Esophagus (tissue), 2 donors: ENCODE data around the gene FERMT2. TPM values are rescaled to one million over a fixed set of nuclear protein-coding genes. Genes with fewer than 3 reads are reported as not detected.

Experiments
- H3K27ac ChIP-seq, 2 donors: one replicate each; pipeline ENCODE4 v1.5.1; 2013; ENCODE audit warnings: low read depth in 2 of 2, mild to moderate bottlenecking in 2 of 2, inconsistent platforms in 1 of 2, low read length in 1 of 2, moderate library complexity in 1 of 2
- H3K27me3 ChIP-seq, 2 donors: one replicate each; pipeline ENCODE4 v1.6.1; 2013; ENCODE audit warnings: low read length in 2 of 2, control low read depth in 1 of 2, mild to moderate bottlenecking in 1 of 2; ENCODE audit not compliant: insufficient read depth in 2 of 2, control insufficient read depth in 1 of 2
- H3K36me3 ChIP-seq, 2 donors: one replicate each; pipeline ENCODE4 v1.6.1; 2013; ENCODE audit warnings: low read length in 1 of 2; ENCODE audit not compliant: control insufficient read depth in 2 of 2, insufficient read depth in 2 of 2
- H3K4me1 ChIP-seq, 2 donors: one replicate each; pipeline ENCODE4 v1.6.1; 2013; ENCODE audit warnings: low read length in 1 of 2; ENCODE audit not compliant: control insufficient read depth in 2 of 2, insufficient read depth in 2 of 2
- H3K4me3 ChIP-seq, 2 donors: one replicate each; pipeline ENCODE4 v1.5.1; 2013; ENCODE audit warnings: low read length in 2 of 2, mild to moderate bottlenecking in 2 of 2, low read depth in 1 of 2, moderate library complexity in 1 of 2
- H3K9me3 ChIP-seq, 2 donors: one replicate each; pipeline ENCODE4 v1.6.1; 2013; ENCODE audit warnings: mild to moderate bottlenecking in 2 of 2, low read depth in 1 of 2, low read length in 1 of 2, moderate library complexity in 1 of 2; ENCODE audit not compliant: control insufficient read depth in 2 of 2, insufficient read depth in 1 of 2
- WGBS, 2 donors: extraction: QIAGEN DNeasy Blood & Tissue Kit; methylation state at CpG; one replicate each; pipeline ENCODE4 v1.1.7; 2013; 5-methylcytosine and 5-hydroxymethylcytosine counted together
- polyA plus RNA-seq, 2 donors: library from polyadenylated mRNA; stranded (reverse); fragments of 200-250 nt; gene quantifications; one replicate each; pipeline ENCODE4 v1.2.3, GENCODE V29; 2013
- donor health status: healthy with polysubstance abuse.
- donor health status: Bipolar disorder and iron deficiency.

The FERMT2 gene
- polyA plus RNA-seq, 2 donors: 6.5 to 21.5 TPM

- Histone ChIP-seq H3K4me1 (no peaks in the 10 kb centered on the region), H3K27ac (no peak overlapping the region), H3K9me3 (no peaks in the 10 kb centered on the region), H3K4me3 (no peak overlapping the region), H3K36me3 (no peaks in the 10 kb centered on the region), H3K27me3 (no peaks in the 10 kb centered on the region)
Measured at GRCh38 chr14:52974406-52974805, 23.6 kb upstream of the FERMT2 start.

GRCh38 chr14:52961060-52961639 lies 10.3 kb upstream of the FERMT2 start:
- Histone ChIP-seq H3K4me3 (no peak overlapping the region), H3K36me3 (no peaks in the 10 kb centered on the region), H3K27ac (no peak overlapping the region), H3K27me3 (no peaks in the 10 kb centered on the region), H3K9me3 (no peaks in the 10 kb centered on the region), H3K4me1 (no peaks in the 10 kb centered on the region)
- whole genome bisulfite sequencing, 2 donors: 58 to 72% methylated on average over 4 of the region's 4 CpGs

DNA sequence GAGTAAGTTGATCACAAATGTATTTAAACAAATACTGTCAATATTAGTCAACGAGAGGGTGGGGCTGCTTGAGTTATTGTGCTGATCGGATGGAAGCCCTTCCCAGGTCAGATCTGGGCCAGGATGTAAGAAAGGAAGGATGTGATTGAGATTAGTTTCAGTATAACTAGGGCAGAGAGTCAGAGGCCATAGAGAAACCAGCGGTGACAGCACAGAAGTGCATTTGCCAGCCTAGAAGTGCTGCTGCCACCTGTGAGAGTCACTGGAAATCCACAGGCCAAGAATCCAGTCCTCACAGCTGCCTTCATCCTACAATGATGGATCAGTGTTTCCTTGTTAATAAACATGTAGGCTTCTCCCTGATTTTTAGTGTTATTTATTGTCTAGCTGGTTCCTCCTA lies 9.8 kb upstream of the FERMT2 start:
- Histone ChIP-seq H3K27me3 (no peaks in the 10 kb centered on the region), H3K4me3 (no peak overlapping the region), H3K4me1 (no peaks in the 10 kb centered on the region), H3K27ac (no peak overlapping the region), H3K9me3 (no peaks in the 10 kb centered on the region), H3K36me3 (no peaks in the 10 kb centered on the region)
- WGBS, 2 donors: 53 to 58% methylated on average over 3 of the region's 3 CpGs

DNA sequence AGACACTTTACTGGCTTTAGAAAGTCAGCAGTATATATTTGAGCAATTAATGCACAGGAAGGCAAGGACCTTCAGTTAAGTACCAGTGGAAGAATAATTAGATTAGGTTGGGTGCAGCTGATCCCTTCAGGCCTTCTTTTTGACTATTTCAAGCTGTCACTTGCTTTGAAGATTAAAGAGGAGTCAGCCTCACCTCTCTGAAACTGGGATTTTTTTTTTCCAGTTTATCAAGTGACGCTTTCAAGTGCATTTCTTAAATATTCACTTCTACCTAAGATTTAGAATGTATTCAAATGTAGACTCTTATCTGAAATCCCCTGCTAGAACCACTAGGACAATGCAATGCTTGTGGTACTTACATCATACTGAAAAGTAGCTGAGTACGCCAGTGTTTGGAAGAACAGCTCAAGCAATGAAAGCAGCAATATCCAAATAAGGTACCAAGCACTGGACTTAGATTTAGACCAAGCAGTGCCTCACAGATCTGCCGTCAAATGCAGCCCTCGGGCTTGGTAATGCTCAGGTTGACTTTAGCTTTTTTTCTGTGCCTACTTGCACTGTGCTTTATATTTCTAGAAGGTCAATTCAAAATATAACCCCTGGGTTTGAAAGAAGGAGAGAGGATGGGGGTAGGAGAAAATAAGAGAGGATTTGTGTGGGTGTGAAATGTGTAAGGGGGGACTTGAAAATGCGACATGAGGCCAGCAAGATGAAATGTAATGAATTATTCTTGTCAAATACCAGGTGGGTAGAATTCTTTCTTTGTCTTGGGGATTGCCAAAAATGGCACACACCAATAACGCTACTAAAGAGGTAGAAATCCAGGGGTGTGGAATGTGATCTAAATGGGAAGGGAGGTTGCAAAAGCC lies 3.7 kb upstream of the FERMT2 start:
- Histone ChIP-seq H3K4me3 (no peak overlapping the region), H3K27me3 (peaks cover 0 to 3% of the 10 kb centered on the region in 2 donors), H3K36me3 (no peaks in the 10 kb centered on the region), H3K9me3 (no peaks in the 10 kb centered on the region), H3K4me1 (peaks cover 3 to 4% of the 10 kb centered on the region in 2 donors), H3K27ac (peak overlapping the region; percentile 6 to 56)
- 76 to 87% methylated on average over 6 of the region's 6 CpGs for WGBS, 2 donors

DNA sequence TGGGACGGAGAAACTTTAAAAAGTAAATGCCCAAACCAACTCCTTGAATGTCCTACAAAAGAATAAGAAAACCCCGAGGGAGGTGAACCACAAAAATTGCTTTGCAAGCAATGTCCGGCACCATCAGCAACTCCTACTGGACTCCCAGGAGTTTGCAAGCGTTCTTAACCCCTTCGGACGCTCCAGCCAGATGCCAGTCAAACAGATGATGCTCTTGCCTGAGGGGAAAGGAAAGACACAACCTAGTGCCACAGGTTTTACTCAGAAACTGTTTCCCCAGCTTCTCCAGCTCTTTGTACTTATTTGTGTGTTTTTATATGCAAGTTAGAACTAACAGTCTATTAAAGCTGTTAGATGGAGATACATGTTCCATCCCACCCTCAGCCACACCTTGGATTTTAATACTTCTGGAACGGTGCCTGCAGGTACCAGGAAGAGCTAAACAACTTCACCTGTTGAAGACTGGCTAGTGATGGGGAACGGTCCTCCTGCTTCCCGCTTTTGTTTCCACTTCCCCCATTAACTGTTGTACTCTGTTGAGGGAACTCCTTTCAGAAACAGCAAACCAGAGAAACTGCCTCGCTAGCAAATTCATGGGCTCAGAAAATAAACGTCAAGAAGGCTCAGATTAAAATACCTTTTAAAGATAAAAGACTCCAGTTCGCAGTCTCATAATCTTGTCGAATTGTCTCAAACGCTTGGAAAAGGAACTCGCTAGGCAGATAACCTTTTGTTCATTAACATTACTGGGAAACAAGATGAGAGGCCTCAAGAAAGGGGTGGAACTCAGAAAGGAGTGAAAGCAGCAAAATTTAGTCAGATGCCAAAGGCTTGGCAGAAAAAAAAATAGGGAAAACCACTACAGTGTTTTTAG lies 1.1 kb upstream of the FERMT2 start:
- H3K4me1 ChIP-seq: peaks cover 3 to 4% of the 10 kb centered on the region in 2 donors
- WGBS, 2 donors: 4 to 5% methylated on average over 15 of the region's 15 CpGs
- H3K27ac ChIP-seq: peak overlapping the region; percentile 89 to 91
- H3K27me3 ChIP-seq: peaks cover 0 to 3% of the 10 kb centered on the region in 2 donors
- H3K4me3 ChIP-seq: peak overlapping the region; percentile 52 to 67
- H3K9me3 ChIP-seq: no peaks in the 10 kb centered on the region
- no peaks in the 10 kb centered on the region for H3K36me3 ChIP-seq

- no peaks in the 10 kb centered on the region for H3K9me3 ChIP-seq
- H3K4me3 ChIP-seq: peak overlapping the region; percentile 67 to 76
- 1 to 3% methylated on average over 28 to 56 of the region's 56 CpGs for WGBS, 2 donors
- H3K27me3 ChIP-seq: peaks cover 0 to 3% of the 10 kb centered on the region in 2 donors
- H3K27ac ChIP-seq: peak overlapping the region; percentile 91
- H3K36me3 ChIP-seq: no peaks in the 10 kb centered on the region
- H3K4me1 ChIP-seq: peaks cover 3 to 4% of the 10 kb centered on the region in 2 donors
Measured at GRCh38 chr14:52950410-52950897, 396 bp downstream of the FERMT2 start.

DNA sequence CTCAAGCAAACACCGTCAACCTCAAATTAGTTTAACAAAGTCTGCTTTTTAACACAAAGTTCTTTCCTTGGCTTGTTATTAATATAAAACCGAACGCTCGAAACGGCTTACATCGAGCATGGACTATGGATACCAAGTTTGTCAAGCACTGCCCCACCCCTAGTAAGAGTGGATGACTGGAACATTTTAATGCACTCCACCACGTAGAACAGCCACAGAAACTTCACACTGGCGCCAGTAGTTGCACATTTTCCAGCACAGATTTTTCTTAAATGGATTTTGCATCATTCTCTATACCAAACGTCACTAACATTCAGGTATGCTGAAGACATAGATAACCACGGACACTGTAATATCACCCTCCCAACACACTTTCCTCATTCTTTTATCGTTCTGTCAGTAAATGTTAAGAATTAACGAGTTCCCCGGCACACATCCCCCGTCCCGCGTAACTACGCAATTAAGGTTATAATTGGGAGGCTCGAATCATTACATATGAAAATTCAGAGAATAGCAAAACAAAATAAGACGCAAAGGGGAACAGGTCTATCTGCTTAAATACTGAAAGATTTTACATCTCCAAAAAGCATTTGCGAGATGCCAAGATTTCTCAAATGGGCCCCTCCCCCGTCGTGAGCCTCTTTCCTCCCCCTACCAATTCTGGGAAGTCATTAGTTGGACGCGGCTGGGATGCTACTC lies 990 bp downstream of the FERMT2 start:
- Histone ChIP-seq H3K27me3 (peaks cover 0 to 3% of the 10 kb centered on the region in 2 donors), H3K27ac (peak overlapping the region; percentile 91), H3K9me3 (no peaks in the 10 kb centered on the region), H3K4me3 (peak overlapping the region; percentile 67 to 76), H3K36me3 (no peaks in the 10 kb centered on the region), H3K4me1 (peaks cover 3 to 4% of the 10 kb centered on the region in 2 donors)
- 2 to 3% methylated on average over 24 of the region's 24 CpGs for WGBS, 2 donors

GRCh38 chr14:52949249-52949648 lies 1.6 kb downstream of the FERMT2 start:
- Histone ChIP-seq H3K4me3 (peak overlapping the region in 1 of 2 donors; percentile 67), H3K9me3 (no peaks in the 10 kb centered on the region), H3K27ac (no peak overlapping the region), H3K27me3 (peaks cover 0 to 3% of the 10 kb centered on the region in 2 donors), H3K4me1 (peaks cover 3 to 4% of the 10 kb centered on the region in 2 donors), H3K36me3 (no peaks in the 10 kb centered on the region)
- 5 to 19% methylated on average over 2 of the region's 2 CpGs for WGBS, 2 donors

DNA sequence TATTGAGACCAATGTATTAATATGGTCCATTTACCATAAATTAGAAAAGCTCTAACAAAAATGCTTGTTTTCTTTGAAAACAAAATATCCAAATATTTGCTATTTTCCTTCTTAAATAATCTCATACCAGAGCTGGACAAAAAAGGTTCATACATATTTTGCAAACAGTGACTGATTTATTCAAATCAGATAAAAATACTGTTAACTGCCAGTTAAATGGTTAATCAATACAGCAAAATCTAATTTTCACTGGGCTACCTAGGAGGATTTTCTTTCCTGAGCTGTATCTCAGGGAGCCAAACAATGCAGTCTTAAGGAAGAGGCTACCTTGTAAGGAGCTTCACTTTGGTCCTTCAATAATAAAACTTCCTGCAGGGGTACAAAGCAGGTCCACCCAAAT lies 2.0 kb downstream of the FERMT2 start:
- H3K36me3 ChIP-seq: no peaks in the 10 kb centered on the region
- peaks cover 3 to 4% of the 10 kb centered on the region in 2 donors for H3K4me1 ChIP-seq
- H3K4me3 ChIP-seq: peak overlapping the region in 1 of 2 donors; percentile 67
- peaks cover 0 to 3% of the 10 kb centered on the region in 2 donors for H3K27me3 ChIP-seq
- no peaks in the 10 kb centered on the region for H3K9me3 ChIP-seq
- no peak overlapping the region for H3K27ac ChIP-seq
